OCI-LY3 (cell line): ENCODE results near the gene EMC10.
A peak's percentile ranks its signal among the peaks of the same experiment; 100 is the strongest.

Experiments
- H2AFZ ChIP-seq: fragments of 200-600, 300-600 bp; shearing (Covaris generic); 2 replicates; pipeline ENCODE4 v1.6.0; 2014; ENCODE audit warnings: antibody characterized with exemption, low read depth, low read length
- H3K27ac ChIP-seq: fragments of 200-600, 300-600 bp; sonication (generic); 2 replicates; pipeline ENCODE4 v1.5.1; 2014; ENCODE audit warnings: mild to moderate bottlenecking, low read length, moderate library complexity, mixed read lengths
- H3K27me3 ChIP-seq: fragments of 200-600, 300-600 bp; sonication (generic); 2 replicates; pipeline ENCODE4 v1.6.1; 2014; ENCODE audit warnings: low read depth, low read length, mixed read lengths
- H3K36me3 ChIP-seq: fragments of 200-600, 300-600 bp; sonication (generic); replicated peaks from 2 replicates; pipeline ENCODE3; 2014; ENCODE audit warnings: low read depth, low read length, mixed read lengths
- H3K4me1 ChIP-seq: fragments of 300-600, 200-600 bp; sonication (generic); 2 replicates; pipeline ENCODE4 v1.6.1; 2014; ENCODE audit warnings: low read length, mixed read lengths
- H3K4me2 ChIP-seq: fragments of 200-600, 300-600 bp; sonication (generic); 2 replicates; pipeline ENCODE4 v1.6.1; 2014; ENCODE audit warnings: low read length, mixed read lengths
- H3K4me3 ChIP-seq: fragments of 300-600, 200-600 bp; sonication (generic); 2 replicates; pipeline ENCODE4 v1.5.1; 2014; ENCODE audit warnings: antibody characterized with exemption, mild to moderate bottlenecking, low read length, moderate library complexity
- H3K79me2 ChIP-seq: fragments of 300-600, 200-600 bp; shearing (Covaris generic); 2 replicates; pipeline ENCODE4 v1.6.1; 2014; ENCODE audit warnings: mild to moderate bottlenecking, low read length, mixed read lengths
- H3K9ac ChIP-seq: fragments of 300-600, 200-600 bp; shearing (Covaris generic); 2 replicates; pipeline ENCODE4 v1.6.0; 2014; ENCODE audit warnings: mild to moderate bottlenecking, low read length, moderate library complexity
- H3K9me3 ChIP-seq: fragments of 200-600, 300-600 bp; shearing (Covaris generic); 2 replicates; pipeline ENCODE4 v1.6.1; 2014; ENCODE audit warnings: low read length, mixed read lengths; ENCODE audit not compliant: insufficient read depth
- H4K20me1 ChIP-seq: fragments of 200-600, 300-600 bp; sonication (generic); 2 replicates; pipeline ENCODE4 v1.6.1; 2016; ENCODE audit warnings: low read length, mixed read lengths; ENCODE audit not compliant: insufficient read depth
- EZH2phosphoT487 ChIP-seq: fragments of 200-600 bp; shearing (Covaris generic); IDR thresholded peaks from 2 replicates; pipeline ENCODE4 v1.6.1; 2018; ENCODE audit warnings: antibody characterized with exemption, mixed run types, low read depth
- TF ChIP-seq, protein P1 (sequence below): fragments of 200-600, 300-600 bp; sonication (generic); IDR thresholded peaks from 2 replicates; pipeline ENCODE4 v1.5.1; 2014; ENCODE audit warnings: antibody characterized with exemption, low read length, low read depth

EMC10 gene

DNA sequence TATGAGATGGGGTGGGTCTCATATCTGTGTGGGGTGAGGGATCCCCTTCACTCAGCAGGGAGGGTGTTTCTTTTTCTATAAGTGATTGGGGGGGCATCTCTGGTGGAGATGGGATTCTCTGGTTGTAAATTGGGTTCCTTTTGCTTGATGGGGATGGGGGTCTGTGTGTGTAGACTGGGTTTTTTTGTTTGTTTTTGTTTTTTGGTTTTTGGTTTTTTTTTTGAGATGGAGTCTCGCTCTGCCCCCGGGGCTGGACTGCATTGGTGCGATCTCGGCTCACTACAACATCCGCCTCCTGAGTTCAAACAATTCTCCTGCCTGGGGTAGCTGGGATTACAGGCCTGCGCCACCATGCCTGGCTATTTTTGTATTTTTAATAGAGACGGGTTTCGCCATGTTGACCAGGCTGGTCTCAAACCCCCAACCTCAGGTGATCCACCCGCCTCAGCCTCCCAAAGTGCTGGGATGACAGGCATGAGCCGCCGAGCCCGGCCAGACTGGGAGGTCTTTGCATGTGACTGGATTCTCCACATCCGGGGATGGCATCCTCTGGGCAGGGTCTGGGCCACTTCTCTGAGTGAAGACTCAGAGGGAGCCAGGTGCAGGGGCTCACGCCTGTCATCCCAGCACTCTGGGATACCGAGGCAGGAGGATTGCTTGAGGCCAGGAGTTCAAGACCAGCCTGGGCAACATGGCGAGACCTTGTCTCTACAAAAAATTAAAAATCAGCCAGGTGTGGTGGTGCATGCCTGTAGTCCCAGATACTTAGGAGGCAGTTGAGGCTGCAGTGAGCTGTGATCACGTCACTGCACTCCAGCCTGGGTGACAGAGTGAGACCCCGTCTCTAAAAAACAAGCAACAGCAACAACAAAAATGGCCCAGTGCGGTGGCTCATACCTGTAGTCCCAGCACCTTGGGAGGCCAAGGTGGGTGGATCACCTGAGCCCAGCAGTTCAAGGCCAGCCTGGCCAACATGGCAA lies 42.8 kb upstream of the EMC10 start:
- Histone ChIP-seq H3K4me1 (peaks cover 48% of the 10 kb centered on the region), H3K4me2 (peak overlapping the region; percentile 100), H3K27ac (peak overlapping the region; percentile 90), H3K9me3 (no peaks in the 10 kb centered on the region), H2AFZ (peak overlapping the region; percentile 35; the same call in 1 of the 2 replicates), H3K27me3 (peaks cover 17% of the 10 kb centered on the region; the same call in 1 of the 2 replicates), H3K4me3 (peak overlapping the region; percentile 82), H3K9ac (peak overlapping the region; percentile 98), H4K20me1 (peaks cover 8% of the 10 kb centered on the region), H3K36me3 (peaks cover 11% of the 10 kb centered on the region), H3K79me2 (no peaks in the 10 kb centered on the region)
- no peak for TF ChIP-seq EZH2phosphoT487
- TF ChIP-seq, protein P1, sequence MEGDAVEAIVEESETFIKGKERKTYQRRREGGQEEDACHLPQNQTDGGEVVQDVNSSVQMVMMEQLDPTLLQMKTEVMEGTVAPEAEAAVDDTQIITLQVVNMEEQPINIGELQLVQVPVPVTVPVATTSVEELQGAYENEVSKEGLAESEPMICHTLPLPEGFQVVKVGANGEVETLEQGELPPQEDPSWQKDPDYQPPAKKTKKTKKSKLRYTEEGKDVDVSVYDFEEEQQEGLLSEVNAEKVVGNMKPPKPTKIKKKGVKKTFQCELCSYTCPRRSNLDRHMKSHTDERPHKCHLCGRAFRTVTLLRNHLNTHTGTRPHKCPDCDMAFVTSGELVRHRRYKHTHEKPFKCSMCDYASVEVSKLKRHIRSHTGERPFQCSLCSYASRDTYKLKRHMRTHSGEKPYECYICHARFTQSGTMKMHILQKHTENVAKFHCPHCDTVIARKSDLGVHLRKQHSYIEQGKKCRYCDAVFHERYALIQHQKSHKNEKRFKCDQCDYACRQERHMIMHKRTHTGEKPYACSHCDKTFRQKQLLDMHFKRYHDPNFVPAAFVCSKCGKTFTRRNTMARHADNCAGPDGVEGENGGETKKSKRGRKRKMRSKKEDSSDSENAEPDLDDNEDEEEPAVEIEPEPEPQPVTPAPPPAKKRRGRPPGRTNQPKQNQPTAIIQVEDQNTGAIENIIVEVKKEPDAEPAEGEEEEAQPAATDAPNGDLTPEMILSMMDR: no peak

DNA sequence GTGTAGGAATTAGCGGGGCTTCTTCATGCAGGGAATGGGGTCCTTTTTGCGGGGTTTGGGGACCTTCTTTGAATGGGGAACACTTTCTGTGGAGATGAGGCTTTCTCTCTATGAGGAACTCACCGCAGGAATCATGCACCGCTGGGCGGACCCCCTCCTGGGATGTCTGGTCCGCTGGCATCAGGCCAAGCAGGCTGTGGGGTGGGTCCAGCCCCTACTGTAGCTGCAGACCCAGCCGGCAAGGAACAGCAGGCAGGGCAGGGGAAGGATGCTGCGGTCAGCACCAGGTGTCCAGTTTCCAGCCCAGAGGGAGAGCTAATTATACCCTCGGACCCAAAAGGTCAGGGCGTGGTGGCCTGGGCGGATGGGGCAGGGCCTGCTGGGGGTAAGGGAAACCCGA lies 41.8 kb upstream of the EMC10 start:
- Histone ChIP-seq H4K20me1 (no peaks in the 10 kb centered on the region), H3K36me3 (peaks cover 2% of the 10 kb centered on the region), H3K9me3 (no peaks in the 10 kb centered on the region), H3K27ac (no peak overlapping the region), H3K79me2 (no peaks in the 10 kb centered on the region), H2AFZ (no peak overlapping the region), H3K27me3 (peaks cover 17% of the 10 kb centered on the region; the same call in 1 of the 2 replicates), H3K4me2 (peak overlapping the region; percentile 100), H3K4me3 (peak overlapping the region; percentile 82; the same call in 1 of the 2 replicates), H3K9ac (no peak overlapping the region; the same call in 1 of the 2 replicates), H3K4me1 (peaks cover 40% of the 10 kb centered on the region)
- TF ChIP-seq, protein P1: no peak
- TF ChIP-seq EZH2phosphoT487: no peak

DNA sequence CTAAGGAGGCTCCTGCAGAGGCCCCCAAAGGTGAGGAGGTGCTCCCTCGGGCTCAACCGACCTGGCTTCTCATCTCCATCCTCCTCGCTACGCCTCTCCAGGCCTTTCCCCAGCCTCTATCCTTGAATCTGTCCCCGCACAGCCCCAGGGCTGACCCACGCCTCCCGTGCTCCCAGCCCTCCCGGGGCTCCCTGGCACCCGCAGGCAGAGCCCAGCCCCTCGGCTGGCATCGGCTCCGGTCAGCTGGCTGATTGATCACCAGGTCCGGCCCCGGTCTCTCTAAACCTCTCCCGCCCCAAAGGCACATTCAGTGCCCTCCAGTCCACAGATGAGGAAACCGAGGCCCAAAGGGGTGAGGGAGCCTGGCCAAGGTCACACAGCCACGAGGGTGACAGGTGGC lies 41.1 kb upstream of the EMC10 start:
- Histone ChIP-seq H2AFZ (no peak overlapping the region), H3K9ac (no peak overlapping the region), H4K20me1 (no peaks in the 10 kb centered on the region), H3K79me2 (no peaks in the 10 kb centered on the region), H3K4me2 (no peak overlapping the region), H3K4me1 (peaks cover 37% of the 10 kb centered on the region), H3K36me3 (peaks cover 2% of the 10 kb centered on the region), H3K27ac (no peak overlapping the region), H3K9me3 (no peaks in the 10 kb centered on the region), H3K4me3 (no peak overlapping the region), H3K27me3 (peaks cover 17% of the 10 kb centered on the region; the same call in 1 of the 2 replicates)
- TF ChIP-seq EZH2phosphoT487: no peak
- TF ChIP-seq, protein P1: no peak

DNA sequence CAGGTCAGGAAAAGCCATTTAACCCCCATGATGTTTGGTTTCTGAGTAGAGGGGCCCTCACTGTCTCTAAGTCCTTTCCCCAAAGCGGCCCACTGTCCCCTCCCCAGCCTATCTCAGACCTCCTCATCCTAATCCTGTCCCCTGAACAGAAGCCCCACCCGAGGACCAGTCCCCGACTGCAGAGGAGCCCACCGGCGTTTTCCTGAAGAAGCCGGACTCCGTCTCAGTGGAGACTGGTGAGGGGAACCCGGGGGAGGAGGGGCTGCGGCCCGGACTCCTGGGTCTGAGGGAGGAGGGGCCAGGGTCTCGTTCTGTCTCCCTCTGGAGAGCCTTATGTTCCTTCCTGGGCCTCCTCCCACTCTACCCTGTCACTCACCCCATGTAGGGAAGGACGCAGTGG lies 40.7 kb upstream of the EMC10 start:
- peaks cover 17% of the 10 kb centered on the region; the same call in 1 of the 2 replicates for H3K27me3 ChIP-seq
- H3K4me1 ChIP-seq: peaks cover 35% of the 10 kb centered on the region
- H3K9ac ChIP-seq: no peak overlapping the region
- no peak overlapping the region for H3K4me3 ChIP-seq
- H4K20me1 ChIP-seq: no peaks in the 10 kb centered on the region
- TF ChIP-seq, protein P1: no peak
- no peak for TF ChIP-seq EZH2phosphoT487
- H2AFZ ChIP-seq: no peak overlapping the region
- no peak overlapping the region for H3K27ac ChIP-seq
- H3K79me2 ChIP-seq: no peaks in the 10 kb centered on the region
- no peaks in the 10 kb centered on the region for H3K9me3 ChIP-seq
- no peak overlapping the region for H3K4me2 ChIP-seq
- H3K36me3 ChIP-seq: peaks cover 2% of the 10 kb centered on the region
